Measurements from ENCODE around the gene TMTC2.

The TMTC2 gene

DNA sequence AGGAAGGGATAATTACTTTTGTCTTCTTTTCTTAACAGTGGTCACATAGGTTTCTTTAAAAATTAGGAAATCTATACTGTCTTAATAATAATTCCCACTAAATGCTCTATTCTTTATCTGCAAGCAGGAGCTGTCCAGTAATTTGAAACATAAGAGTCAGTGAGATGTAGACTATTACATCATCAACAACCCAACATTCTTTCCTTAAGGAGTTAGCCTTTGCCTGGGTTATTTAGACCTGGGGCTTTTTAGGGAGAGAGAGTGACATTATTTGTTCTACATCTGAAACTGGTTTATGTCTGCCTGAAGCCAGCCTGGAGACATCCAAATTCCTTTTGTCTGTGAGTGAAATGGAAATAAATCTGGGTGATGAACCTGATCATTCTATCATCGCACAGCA is 294.4 kb downstream of the TMTC2 start:
- no peak for DNase-seq (ENCODE audit: low spot score)
- TF ChIP-seq, protein P1, sequence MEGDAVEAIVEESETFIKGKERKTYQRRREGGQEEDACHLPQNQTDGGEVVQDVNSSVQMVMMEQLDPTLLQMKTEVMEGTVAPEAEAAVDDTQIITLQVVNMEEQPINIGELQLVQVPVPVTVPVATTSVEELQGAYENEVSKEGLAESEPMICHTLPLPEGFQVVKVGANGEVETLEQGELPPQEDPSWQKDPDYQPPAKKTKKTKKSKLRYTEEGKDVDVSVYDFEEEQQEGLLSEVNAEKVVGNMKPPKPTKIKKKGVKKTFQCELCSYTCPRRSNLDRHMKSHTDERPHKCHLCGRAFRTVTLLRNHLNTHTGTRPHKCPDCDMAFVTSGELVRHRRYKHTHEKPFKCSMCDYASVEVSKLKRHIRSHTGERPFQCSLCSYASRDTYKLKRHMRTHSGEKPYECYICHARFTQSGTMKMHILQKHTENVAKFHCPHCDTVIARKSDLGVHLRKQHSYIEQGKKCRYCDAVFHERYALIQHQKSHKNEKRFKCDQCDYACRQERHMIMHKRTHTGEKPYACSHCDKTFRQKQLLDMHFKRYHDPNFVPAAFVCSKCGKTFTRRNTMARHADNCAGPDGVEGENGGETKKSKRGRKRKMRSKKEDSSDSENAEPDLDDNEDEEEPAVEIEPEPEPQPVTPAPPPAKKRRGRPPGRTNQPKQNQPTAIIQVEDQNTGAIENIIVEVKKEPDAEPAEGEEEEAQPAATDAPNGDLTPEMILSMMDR (IDR thresholded peaks at IDR 0.05; ENCODE audit: extremely low read depth, missing control alignments) = no peak

DNA sequence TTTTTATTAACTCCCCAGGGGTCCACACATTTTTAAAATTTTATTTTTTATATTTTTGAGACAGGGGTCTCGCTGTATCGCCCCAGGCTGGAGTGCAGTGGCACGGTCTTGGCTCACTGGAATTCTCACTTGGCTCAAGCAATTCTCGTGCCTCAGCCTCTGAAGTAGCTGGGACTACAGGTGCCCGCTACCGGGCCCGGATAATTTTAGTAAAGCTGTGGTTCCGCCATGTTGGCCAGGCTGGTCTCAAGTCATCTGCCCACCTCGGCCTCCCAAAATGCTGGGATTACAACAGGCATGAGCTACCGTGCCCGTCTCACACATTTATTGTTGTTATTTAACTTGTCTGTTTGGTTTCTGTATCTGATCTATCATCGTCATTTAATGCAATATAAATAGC is 307.4 kb downstream of the TMTC2 start:
- TF ChIP-seq, protein P1 (IDR thresholded peaks at IDR 0.05; ENCODE audit: extremely low read depth, missing control alignments) = no peak
- DNase-seq (ENCODE audit: low spot score) = no peak

DNA sequence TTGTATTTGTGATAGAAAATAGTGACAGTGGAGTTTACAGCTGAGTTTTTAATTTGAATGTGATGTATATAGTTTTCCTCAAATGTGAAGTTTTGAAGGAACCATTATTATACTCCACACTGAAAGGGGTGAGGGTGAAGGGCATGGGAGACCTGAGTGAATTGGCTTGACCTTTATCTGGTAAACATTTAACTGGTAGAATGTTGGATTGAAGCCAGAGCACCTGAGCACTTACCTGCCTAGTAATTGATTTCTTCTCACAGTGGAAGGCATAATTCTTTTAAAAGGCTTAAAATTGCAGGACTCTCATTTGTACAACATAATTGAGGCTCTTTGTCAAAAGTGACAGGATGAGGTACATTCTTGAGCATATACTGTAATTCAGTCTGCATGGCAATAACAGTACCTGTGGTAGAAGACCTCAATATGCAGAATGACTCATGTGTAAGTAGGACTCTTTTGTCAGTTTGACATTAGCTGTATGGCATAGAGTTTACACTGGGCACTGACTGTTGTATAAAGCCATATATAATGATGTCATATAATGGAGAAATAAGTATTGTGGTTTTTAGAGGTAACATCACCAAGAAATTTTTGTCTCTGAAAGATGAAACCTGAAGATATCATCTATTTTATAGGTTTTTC is 309.6 kb downstream of the TMTC2 start:
- TF ChIP-seq, protein P1 (IDR thresholded peaks at IDR 0.05; ENCODE audit: extremely low read depth, missing control alignments) = no peak
- DNase-seq (ENCODE audit: low spot score) = no peak

DNA sequence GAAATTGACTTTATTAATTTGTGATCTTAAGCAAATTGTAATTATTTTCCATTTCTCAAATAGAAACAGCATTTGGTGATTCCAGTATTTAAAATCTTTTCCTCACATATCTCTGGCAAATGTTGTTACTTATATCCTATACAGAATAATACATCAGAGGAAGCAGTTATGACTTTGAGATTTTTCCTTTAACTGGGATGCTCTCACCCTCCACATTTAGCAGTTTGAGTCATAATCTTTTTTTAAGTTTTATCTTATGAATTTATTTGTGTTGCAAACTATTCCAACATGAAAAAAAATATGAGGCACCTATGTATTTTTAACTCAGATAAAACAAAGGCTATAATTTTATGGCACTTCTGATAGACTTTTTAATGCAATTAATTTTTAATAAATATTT is 311.8 kb downstream of the TMTC2 start:
- TF ChIP-seq, protein P1 (IDR thresholded peaks at IDR 0.05; ENCODE audit: extremely low read depth, missing control alignments) = no peak
- DNase-seq (ENCODE audit: low spot score) = no peak

DNA sequence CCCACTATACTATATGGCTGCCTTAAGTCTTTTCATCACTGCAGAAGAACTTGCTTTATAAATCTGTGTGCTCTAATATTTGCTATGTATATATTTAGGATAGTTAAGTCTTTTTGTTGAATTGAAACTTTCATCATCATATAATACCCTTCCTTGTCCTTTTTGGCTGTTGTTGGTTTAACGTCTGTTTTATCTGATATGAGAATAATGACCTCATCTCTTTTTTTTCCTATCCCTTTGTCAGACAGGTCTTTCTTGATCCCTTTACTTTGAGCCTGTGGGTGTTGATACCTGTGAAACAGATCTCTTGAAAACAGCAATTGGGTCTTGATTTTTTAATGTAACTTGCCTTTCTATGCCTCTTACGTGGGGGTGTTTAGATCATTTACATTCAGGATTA is 316.3 kb downstream of the TMTC2 start:
- TF ChIP-seq, protein P1 (IDR thresholded peaks at IDR 0.05; ENCODE audit: extremely low read depth, missing control alignments) = no peak
- no peak for DNase-seq (ENCODE audit: low spot score)

DNA sequence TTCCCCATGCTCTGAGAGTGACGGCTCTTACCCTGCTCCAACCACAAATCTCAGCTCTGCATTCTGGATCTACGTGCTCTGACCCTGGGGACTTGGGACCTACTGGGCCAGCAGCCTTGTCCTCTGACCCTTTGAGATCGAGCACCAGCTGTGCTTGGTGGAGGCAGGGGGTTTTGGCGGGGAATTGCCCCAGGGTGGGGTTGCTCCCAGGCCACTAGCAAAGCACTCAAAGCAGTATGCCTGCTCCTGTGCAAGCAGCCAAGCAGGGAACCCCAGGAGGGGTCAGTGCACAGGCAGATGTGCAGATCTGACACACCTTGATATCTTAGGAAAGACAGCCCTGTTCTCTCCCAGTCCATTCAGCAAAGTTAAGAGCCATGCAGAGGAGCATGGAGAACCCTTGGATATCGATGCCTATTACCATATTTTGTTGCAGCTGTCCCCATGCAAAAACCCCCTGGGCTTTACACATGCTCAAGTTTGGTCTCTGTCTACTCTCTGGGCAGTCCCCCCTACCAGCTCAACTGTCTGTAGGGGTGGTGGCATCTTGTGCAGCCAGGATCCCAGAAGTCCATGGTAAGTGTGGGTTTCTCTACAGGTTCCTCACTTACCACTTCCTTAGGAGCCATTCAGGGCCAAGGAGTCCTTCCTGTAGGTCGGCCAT is 319.0 kb downstream of the TMTC2 start:
- no peak for DNase-seq (ENCODE audit: low spot score)
- TF ChIP-seq, protein P1 (IDR thresholded peaks at IDR 0.05; ENCODE audit: extremely low read depth, missing control alignments) = no peak

DNA sequence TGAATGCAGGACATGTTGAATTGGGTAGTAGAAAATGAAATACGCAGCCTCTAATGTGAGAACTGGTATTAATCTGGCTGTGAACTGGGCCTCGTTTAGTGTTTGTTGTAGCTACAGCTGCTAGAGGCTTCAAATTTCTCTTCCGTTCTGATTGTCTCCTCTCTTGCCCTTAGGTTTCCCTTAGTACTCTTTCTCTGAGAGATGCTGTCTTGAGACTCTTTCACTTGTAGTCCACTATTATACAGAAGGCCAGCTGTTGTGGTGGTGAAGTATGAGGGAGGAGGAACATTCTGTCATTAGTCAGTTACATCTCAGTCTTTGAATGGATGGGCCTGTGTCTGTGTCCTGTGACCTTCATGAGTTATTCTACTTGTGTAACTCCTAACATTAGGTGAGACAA is 322.0 kb downstream of the TMTC2 start:
- no peak for DNase-seq (ENCODE audit: low spot score)
- TF ChIP-seq, protein P1 (IDR thresholded peaks at IDR 0.05; ENCODE audit: extremely low read depth, missing control alignments) = no peak
